ENCODE measurements around the gene FAM83E. TPM values are rescaled to one million over a fixed set of nuclear protein-coding genes. Genes with fewer than 3 reads are reported as not detected.

The FAM83E gene
- total RNA-seq, 1 donor from 2014 or later: 0.64 TPM

DNA sequence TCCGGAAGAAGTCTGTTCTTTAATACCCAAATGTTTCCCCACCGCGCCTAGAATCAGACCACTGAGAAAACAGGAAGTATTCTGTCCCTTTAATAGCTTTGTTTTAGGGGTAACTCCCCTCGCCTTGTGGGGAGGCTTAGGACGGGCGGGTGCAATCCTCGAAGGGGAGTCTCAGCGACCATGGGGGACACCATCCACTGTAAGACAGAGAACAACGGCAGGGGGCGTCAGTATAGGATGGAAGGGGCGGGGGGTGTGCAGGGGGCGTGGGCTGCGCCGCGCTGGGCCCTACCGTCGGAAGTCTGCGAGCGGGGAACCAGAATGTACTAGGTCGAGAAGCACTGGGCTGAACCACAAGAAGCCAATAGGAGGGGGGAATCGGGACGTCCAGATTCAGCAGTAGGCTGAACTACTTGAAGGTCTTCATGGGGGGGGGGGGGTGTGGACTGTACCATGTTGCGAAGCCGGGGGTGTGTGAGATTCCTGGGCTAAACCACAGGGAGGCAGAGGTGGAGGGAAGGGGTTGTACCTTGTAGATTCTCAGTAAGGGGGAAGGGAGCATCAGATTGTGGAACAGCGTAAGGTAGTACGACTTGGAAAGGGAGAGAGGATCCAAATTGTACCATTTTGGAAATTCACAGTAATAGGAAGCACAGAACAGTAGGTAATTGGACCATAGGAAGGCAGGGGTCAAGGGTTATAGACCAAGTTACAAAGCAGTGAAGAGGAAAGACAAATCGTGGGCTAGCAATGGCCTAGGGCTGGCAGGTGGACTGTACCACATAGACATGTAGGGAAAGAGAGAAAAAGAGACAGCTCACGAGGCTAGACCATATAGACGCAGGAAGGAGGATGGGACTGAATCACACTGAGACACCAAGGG is 23.3 kb upstream of the FAM83E start:
- Mint-ChIP-seq H3K4me1 (ENCODE audit: unreplicated experiment) (peaks cover 21% of the 10 kb centered on the region), H3K27ac (ENCODE audit: unreplicated experiment) (peak overlapping the region; percentile 94), H3K9me3 (ENCODE audit: unreplicated experiment) (no peaks in the 10 kb centered on the region), H3K4me3 (ENCODE audit: unreplicated experiment) (peak overlapping the region; percentile 90), H3K27me3 (ENCODE audit: unreplicated experiment) (peaks cover 22% of the 10 kb centered on the region), H3K36me3 (ENCODE audit: low read depth, unreplicated experiment) (peaks cover 8% of the 10 kb centered on the region)
- TF ChIP-seq, protein P1, sequence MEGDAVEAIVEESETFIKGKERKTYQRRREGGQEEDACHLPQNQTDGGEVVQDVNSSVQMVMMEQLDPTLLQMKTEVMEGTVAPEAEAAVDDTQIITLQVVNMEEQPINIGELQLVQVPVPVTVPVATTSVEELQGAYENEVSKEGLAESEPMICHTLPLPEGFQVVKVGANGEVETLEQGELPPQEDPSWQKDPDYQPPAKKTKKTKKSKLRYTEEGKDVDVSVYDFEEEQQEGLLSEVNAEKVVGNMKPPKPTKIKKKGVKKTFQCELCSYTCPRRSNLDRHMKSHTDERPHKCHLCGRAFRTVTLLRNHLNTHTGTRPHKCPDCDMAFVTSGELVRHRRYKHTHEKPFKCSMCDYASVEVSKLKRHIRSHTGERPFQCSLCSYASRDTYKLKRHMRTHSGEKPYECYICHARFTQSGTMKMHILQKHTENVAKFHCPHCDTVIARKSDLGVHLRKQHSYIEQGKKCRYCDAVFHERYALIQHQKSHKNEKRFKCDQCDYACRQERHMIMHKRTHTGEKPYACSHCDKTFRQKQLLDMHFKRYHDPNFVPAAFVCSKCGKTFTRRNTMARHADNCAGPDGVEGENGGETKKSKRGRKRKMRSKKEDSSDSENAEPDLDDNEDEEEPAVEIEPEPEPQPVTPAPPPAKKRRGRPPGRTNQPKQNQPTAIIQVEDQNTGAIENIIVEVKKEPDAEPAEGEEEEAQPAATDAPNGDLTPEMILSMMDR (IDR thresholded peaks at IDR 0.05; ENCODE audit: unreplicated experiment): no peak
- DNase-seq (ENCODE audit: low spot score): peak; percentile 76

GRCh38 chr19:48637449-48637947 is 22.6 kb upstream of the FAM83E start:
- Mint-ChIP-seq H3K36me3 (ENCODE audit: low read depth, unreplicated experiment) (peaks cover 7% of the 10 kb centered on the region), H3K9me3 (ENCODE audit: unreplicated experiment) (no peaks in the 10 kb centered on the region), H3K4me3 (ENCODE audit: unreplicated experiment) (peak overlapping the region; percentile 90), H3K27me3 (ENCODE audit: unreplicated experiment) (peaks cover 20% of the 10 kb centered on the region), H3K27ac (ENCODE audit: unreplicated experiment) (peak overlapping the region; percentile 94), H3K4me1 (ENCODE audit: unreplicated experiment) (peaks cover 20% of the 10 kb centered on the region)
- DNase-seq (ENCODE audit: low spot score): peak; percentile 94
- TF ChIP-seq, protein P1 (IDR thresholded peaks at IDR 0.05; ENCODE audit: unreplicated experiment): no peak

DNA sequence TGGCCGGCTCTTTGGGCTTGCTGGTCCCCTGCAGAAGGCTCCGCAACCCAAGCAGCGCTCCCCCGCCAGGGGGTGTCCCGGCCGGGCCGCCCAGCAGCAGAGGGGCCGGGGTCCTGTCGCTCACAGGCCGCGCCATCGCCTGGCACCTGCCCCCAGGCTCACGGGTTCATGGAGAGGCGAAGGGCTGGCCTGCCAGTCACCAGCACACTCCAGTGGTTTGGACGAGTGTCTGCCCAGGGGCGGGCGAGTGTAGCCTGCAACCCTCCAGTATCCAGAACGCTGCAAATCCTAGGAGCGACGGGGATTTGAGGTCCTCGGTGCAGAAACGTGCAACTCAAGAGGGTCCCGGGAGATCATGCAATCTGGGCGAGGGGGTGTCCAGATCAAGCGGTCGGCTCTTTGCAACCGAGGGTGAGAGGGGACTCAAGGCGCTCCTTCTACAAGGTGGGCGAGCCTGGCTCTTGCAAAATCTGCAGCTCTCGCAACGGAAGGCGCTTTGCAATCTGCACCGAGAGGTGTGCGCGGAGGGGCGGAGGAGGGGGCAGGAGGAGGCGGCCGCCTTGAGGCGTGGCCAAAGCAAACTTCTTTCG is 22.1 kb upstream of the FAM83E start, which contains the start of gene DBP:
DBP (minus strand) TSS at position 521 of the 590 bp plus-strand sequence; CDS start at position 136, 385 bp downstream.
- no peak for DNase-seq (ENCODE audit: low spot score)
- H3K27ac Mint-ChIP-seq (ENCODE audit: unreplicated experiment): peak within 1 kb of the TSS; percentile 94
- H3K4me1 Mint-ChIP-seq (ENCODE audit: unreplicated experiment): peaks cover 19% of the 10 kb centered on the region
- H3K36me3 Mint-ChIP-seq (ENCODE audit: low read depth, unreplicated experiment): peaks cover 5% of the 10 kb centered on the region
- TF ChIP-seq, protein P1 (IDR thresholded peaks at IDR 0.05; ENCODE audit: unreplicated experiment): no peak
- no peaks in the 10 kb centered on the region for H3K9me3 Mint-ChIP-seq (ENCODE audit: unreplicated experiment)
- peak within 1 kb of the TSS; percentile 90 for H3K4me3 Mint-ChIP-seq (ENCODE audit: unreplicated experiment)
- peaks cover 22% of the 10 kb centered on the region for H3K27me3 Mint-ChIP-seq (ENCODE audit: unreplicated experiment)

- TF ChIP-seq, protein P1 (IDR thresholded peaks at IDR 0.05; ENCODE audit: unreplicated experiment): no peak
- no peaks in the 10 kb centered on the region for H3K9me3 Mint-ChIP-seq (ENCODE audit: unreplicated experiment)
- H3K27me3 Mint-ChIP-seq (ENCODE audit: unreplicated experiment): peaks cover 22% of the 10 kb centered on the region
- peak overlapping the region; percentile 72 for H3K4me3 Mint-ChIP-seq (ENCODE audit: unreplicated experiment)
- peaks cover 19% of the 10 kb centered on the region for H3K4me1 Mint-ChIP-seq (ENCODE audit: unreplicated experiment)
- DNase-seq (ENCODE audit: low spot score): no peak
- H3K27ac Mint-ChIP-seq (ENCODE audit: unreplicated experiment): no peak overlapping the region
- peaks cover 5% of the 10 kb centered on the region for H3K36me3 Mint-ChIP-seq (ENCODE audit: low read depth, unreplicated experiment)
Measured at GRCh38 chr19:48635966-48636858, 21.3 kb upstream of the FAM83E start.
